SK-N-SH (cell line): ENCODE results near the gene SCARB1.

Experiments
- CTCF ChIP-seq: fragments of 200-600 bp; sonication (generic); IDR thresholded peaks from 2 replicates; pipeline ENCODE4 v1.6.1; 2017; ENCODE audit warnings: antibody characterized with exemption, mild to moderate bottlenecking, moderate library complexity
- ELF1 ChIP-seq: IDR thresholded peaks from 2 replicates; pipeline ENCODE4 v1.4.0; 2012
- EP300 ChIP-seq, 2 experiments: IDR thresholded peaks; 2 replicates each; pipeline versions ENCODE4 v1.4.0 to v1.6.1; 2012; ENCODE audit warnings: borderline replicate concordance in 1 of 2, low read depth in 1 of 2, low read length in 1 of 2
- EZH2phosphoT487 ChIP-seq: fragments of 200-600 bp; sonication (generic); IDR thresholded peaks from 2 replicates; pipeline ENCODE4 v1.6.1; 2017; ENCODE audit warnings: low read depth, mixed run types, mild to moderate bottlenecking, antibody characterized with exemption, moderate library complexity, borderline replicate concordance
- IRF3 ChIP-seq: fragments of 150-350 bp; IDR thresholded peaks from 2 replicates; pipeline ENCODE4 v1.6.1; 2016; ENCODE audit warnings: mild to moderate bottlenecking, low read depth, low read length
- POLR2AphosphoS5 ChIP-seq: IDR thresholded peaks from 2 replicates; pipeline ENCODE4 v1.6.1; 2012; ENCODE audit warnings: low read depth, low read length
- REST ChIP-seq: IDR thresholded peaks from 2 replicates; pipeline ENCODE4 v1.6.1; 2012; ENCODE audit warnings: mild to moderate bottlenecking, low read depth, low read length, moderate library complexity
- RXRA ChIP-seq: IDR thresholded peaks from 2 replicates; pipeline ENCODE4 v1.4.0; 2012; ENCODE audit warnings: low read depth, mild to moderate bottlenecking, borderline replicate concordance
- TAF1 ChIP-seq: IDR thresholded peaks from 2 replicates; pipeline ENCODE4 v1.6.1; 2012; ENCODE audit warnings: low read depth, mild to moderate bottlenecking, low read length, moderate library complexity, borderline replicate concordance
- TEAD4 ChIP-seq: IDR thresholded peaks from 2 replicates; pipeline ENCODE4 v1.4.0; 2012; ENCODE audit warnings: mild to moderate bottlenecking, borderline replicate concordance; ENCODE audit not compliant: insufficient read depth
- USF2 ChIP-seq: fragments of 150-350 bp; IDR thresholded peaks from 2 replicates; pipeline ENCODE4 v1.6.1; 2017; ENCODE audit warnings: antibody characterized with exemption, low read length, low read depth, borderline replicate concordance
- TF ChIP-seq, protein P1 (sequence below): IDR thresholded peaks from 2 replicates; pipeline ENCODE4 v1.4.0; 2012; ENCODE audit warnings: low read depth

- no peak for TF ChIP-seq TAF1
- no peak for TF ChIP-seq USF2
- TF ChIP-seq EZH2phosphoT487, result no peak
- TF ChIP-seq CTCF, result no peak
- TF ChIP-seq EP300 (IDR thresholded peaks at IDR 0.05; ENCODE audit: borderline replicate concordance in 1 of 2, low read depth in 1 of 2, low read length in 1 of 2), result no peak
- no peak for TF ChIP-seq RXRA
- TF ChIP-seq, protein P1, sequence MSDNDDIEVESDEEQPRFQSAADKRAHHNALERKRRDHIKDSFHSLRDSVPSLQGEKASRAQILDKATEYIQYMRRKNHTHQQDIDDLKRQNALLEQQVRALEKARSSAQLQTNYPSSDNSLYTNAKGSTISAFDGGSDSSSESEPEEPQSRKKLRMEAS, result no peak
- no peak for TF ChIP-seq REST
- TF ChIP-seq IRF3, result no peak
- no peak for TF ChIP-seq TEAD4
- TF ChIP-seq POLR2AphosphoS5, result no peak
- no peak for TF ChIP-seq ELF1
Measured at GRCh38 chr12:124788936-124789555, 74.6 kb downstream of the SCARB1 start.
